Duodenal mucosa (tissue), 2 donors: Measurements from ENCODE around the gene CDK16.

Source experiments
- H3K27ac ChIP-seq: one replicate; pipeline ENCODE4 v1.7.0; 2013; ENCODE audit warnings: low read depth, low read length
- H3K27me3 ChIP-seq, 2 donors: one replicate each; pipeline ENCODE4 v1.7.0; 2013; ENCODE audit warnings: low read length in 2 of 2, control low read depth in 1 of 2; ENCODE audit not compliant: insufficient read depth in 2 of 2, control insufficient read depth in 1 of 2
- H3K36me3 ChIP-seq, 2 donors: one replicate each; pipeline ENCODE4 v1.7.0; 2013; ENCODE audit warnings: low read length in 2 of 2, control low read depth in 1 of 2; ENCODE audit not compliant: insufficient read depth in 2 of 2, control insufficient read depth in 1 of 2
- H3K4me1 ChIP-seq, 2 donors: one replicate each; pipeline ENCODE4 v1.7.0; 2013; ENCODE audit warnings: low read length in 2 of 2, control low read depth in 1 of 2; ENCODE audit not compliant: insufficient read depth in 2 of 2, control insufficient read depth in 1 of 2
- H3K4me3 ChIP-seq, 2 donors: one replicate each; pipeline ENCODE4 v1.7.0; 2013; ENCODE audit warnings: low read length in 2 of 2, low read depth in 1 of 2
- H3K9ac ChIP-seq, 2 donors: one replicate each; pipeline ENCODE4 v1.7.0; 2013; ENCODE audit warnings: low read length in 2 of 2, low read depth in 1 of 2
- H3K9me3 ChIP-seq, 2 donors: one replicate each; pipeline ENCODE4 v1.7.0; 2013; ENCODE audit warnings: low read length in 2 of 2, control low read depth in 1 of 2; ENCODE audit not compliant: control insufficient read depth in 1 of 2

Gene CDK16

DNA sequence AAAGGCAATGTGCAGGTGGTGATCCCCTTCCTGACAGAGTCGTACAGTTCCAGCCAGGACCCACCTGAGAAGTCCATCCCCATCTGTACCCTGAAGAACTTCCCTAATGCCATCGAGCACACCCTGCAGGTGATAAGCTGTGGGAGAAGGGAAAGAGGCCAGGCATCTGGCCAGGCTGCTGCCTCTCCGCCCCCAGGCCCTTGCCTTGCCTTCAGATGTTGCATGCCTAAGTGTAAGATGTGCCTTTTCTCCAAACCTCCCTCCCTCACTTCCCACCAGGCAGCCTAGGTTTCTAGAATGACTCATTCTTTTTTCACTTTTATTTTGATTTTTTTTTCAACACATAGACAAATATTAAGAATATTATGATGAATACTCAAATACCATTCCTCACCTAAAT, 12.2 kb upstream of the CDK16 start:
- Histone ChIP-seq H3K4me3 (no peak overlapping the region), H3K4me1 (no peaks in the 10 kb centered on the region), H3K9ac (no peak overlapping the region), H3K27me3 (no peaks in the 10 kb centered on the region), H3K9me3 (no peaks in the 10 kb centered on the region), H3K36me3 (peaks cover 42 to 84% of the 10 kb centered on the region in 2 donors), H3K27ac (no peak overlapping the region)

DNA sequence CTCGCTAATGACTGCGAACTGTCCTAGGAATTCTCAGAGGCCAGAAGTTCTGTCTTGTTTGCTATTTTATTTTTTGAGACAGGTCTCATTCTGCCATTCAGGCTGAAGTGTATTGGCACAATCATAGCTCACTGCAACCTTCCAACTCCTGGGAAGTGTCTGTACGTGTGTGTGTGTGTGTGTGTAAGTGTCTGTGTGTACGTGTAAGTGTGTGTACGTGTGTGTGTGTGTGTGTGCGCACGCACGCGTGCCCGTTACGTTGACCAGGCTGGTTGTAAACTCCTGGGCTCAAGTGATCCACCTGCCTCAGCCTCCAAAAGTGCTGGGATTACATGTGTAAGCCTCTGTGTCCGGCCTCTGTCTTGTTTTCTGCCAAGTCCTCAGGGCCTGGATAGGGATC, 10.4 kb upstream of the CDK16 start:
- Histone ChIP-seq H3K4me1 (no peaks in the 10 kb centered on the region), H3K9ac (no peak overlapping the region), H3K4me3 (no peak overlapping the region), H3K27ac (no peak overlapping the region), H3K36me3 (peaks cover 38 to 82% of the 10 kb centered on the region in 2 donors), H3K9me3 (no peaks in the 10 kb centered on the region), H3K27me3 (no peaks in the 10 kb centered on the region)

DNA sequence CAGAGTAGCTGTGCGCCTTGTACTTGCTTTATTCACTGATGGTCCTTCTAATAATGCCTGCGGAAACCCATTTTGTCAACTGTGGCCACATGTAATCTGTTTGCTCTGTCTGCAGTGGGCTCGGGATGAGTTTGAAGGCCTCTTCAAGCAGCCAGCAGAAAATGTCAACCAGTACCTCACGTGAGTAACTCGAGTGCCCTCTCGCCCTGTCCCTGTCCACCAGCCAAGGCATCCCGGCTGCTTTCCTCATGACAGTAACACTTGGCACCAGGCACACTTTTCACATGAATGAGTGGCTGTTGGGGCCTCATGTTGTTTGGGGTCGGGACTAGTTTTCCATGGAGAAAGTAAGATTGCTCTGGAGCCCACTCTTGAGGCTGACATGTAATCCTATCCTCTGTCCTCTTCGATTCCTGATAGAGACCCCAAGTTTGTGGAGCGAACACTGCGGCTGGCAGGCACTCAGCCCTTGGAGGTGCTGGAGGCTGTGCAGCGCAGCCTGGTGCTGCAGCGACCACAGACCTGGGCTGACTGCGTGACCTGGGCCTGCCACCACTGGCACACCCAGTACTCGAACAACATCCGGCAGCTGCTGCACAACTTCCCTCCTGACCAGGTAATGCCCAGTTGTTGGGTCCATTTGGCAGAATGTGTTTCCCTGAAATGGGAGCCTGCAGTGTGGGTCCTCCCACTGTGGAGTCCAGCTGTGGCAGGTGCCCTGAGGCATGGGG, 8.8 kb upstream of the CDK16 start:
- Histone ChIP-seq H3K4me3 (no peak overlapping the region), H3K4me1 (no peaks in the 10 kb centered on the region), H3K27ac (no peak overlapping the region), H3K27me3 (no peaks in the 10 kb centered on the region), H3K9me3 (no peaks in the 10 kb centered on the region), H3K36me3 (peaks cover 43 to 83% of the 10 kb centered on the region in 2 donors), H3K9ac (no peak overlapping the region)

DNA sequence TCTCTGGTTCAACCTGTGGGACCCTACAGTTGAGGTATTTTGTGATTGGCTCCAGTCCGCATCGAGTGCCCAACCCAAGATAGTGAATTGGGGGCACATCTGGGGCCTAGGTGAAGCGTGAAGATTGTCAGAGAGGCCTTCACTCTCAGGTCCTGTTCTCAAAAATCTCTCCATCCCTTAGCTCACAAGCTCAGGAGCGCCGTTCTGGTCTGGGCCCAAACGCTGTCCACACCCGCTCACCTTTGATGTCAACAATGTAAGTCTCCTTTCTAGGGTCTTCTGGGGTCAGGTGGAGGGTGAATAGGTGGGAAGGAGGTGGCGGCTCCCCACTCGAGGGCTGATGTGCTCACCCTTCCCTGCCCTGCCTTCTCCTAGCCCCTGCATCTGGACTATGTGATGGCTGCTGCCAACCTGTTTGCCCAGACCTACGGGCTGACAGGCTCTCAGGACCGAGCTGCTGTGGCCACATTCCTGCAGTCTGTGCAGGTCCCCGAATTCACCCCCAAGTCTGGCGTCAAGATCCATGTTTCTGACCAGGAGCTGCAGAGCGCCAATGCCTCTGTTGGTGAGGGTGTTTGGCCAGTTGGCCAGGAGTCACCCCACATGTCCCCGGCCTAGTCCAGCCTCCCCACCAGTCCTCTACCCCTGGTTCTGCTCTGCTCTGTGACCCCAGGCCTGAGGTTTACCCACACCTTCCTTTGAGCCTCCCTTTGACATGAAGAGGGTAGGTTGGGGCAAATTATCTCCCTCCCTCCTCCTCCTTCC, 7.6 kb upstream of the CDK16 start:
- Histone ChIP-seq H3K9ac (no peak overlapping the region), H3K27me3 (no peaks in the 10 kb centered on the region), H3K27ac (no peak overlapping the region), H3K36me3 (peaks cover 45 to 83% of the 10 kb centered on the region in 2 donors), H3K4me1 (no peaks in the 10 kb centered on the region), H3K9me3 (no peaks in the 10 kb centered on the region), H3K4me3 (no peak overlapping the region)

DNA sequence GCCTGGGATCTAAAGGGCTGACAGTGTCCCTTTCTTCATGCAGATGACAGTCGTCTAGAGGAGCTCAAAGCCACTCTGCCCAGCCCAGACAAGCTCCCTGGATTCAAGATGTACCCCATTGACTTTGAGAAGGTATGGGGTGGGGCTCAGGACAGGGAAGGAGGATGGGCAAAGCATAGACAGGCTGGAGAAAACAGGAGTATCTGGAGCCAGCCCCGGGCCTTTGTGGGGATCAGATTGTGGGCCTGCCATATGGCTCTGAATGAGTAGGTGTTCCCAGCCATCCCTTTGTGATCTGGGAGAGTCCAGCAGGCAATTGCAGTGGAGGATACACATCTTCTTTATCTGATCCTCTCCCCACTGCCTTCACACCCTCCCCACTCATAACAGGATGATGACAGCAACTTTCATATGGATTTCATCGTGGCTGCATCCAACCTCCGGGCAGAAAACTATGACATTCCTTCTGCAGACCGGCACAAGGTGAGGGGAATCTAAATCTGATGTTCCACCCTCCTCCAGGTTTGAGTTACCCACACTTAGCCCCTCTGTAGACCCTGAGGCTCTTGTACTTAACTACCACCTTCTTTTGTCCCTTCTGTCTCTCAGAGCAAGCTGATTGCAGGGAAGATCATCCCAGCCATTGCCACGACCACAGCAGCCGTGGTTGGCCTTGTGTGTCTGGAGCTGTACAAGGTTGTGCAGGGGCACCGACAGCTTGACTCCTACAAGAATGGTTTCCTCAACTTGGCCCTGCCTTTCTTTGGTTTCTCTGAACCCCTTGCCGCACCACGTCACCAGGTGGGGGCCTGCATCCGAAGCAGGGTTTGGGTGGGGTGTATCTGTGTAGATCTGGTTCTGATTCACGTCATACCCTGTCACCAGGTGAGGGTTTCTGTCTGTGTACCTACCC, 5.8 kb upstream of the CDK16 start:
- peaks cover 40 to 78% of the 10 kb centered on the region in 2 donors for H3K36me3 ChIP-seq
- no peak overlapping the region for H3K4me3 ChIP-seq
- H3K4me1 ChIP-seq = peaks cover 4 to 10% of the 10 kb centered on the region in 2 donors
- H3K27me3 ChIP-seq = no peaks in the 10 kb centered on the region
- no peak overlapping the region for H3K27ac ChIP-seq
- H3K9ac ChIP-seq = no peak overlapping the region
- no peaks in the 10 kb centered on the region for H3K9me3 ChIP-seq

DNA sequence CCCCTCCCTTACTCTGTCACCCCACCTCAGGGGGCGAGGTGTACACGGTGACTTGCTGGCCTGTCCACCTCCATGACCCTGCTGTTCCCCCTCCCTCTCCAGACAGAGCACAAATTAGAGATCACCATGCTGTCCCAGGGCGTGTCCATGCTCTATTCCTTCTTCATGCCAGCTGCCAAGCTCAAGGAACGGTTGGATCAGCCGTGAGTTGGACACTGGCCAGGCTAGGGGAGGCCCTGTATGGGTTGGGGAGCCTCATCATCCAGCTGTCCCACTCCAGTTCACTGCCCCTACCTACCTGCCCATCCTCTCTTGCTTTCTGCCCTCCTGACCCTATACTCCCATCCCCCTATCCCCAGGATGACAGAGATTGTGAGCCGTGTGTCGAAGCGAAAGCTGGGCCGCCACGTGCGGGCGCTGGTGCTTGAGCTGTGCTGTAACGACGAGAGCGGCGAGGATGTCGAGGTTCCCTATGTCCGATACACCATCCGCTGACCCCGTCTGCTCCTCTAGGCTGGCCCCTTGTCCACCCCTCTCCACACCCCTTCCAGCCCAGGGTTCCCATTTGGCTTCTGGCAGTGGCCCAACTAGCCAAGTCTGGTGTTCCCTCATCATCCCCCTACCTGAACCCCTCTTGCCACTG, 3.9 kb upstream of the CDK16 start:
- H3K4me3 ChIP-seq = no peak overlapping the region

DNA sequence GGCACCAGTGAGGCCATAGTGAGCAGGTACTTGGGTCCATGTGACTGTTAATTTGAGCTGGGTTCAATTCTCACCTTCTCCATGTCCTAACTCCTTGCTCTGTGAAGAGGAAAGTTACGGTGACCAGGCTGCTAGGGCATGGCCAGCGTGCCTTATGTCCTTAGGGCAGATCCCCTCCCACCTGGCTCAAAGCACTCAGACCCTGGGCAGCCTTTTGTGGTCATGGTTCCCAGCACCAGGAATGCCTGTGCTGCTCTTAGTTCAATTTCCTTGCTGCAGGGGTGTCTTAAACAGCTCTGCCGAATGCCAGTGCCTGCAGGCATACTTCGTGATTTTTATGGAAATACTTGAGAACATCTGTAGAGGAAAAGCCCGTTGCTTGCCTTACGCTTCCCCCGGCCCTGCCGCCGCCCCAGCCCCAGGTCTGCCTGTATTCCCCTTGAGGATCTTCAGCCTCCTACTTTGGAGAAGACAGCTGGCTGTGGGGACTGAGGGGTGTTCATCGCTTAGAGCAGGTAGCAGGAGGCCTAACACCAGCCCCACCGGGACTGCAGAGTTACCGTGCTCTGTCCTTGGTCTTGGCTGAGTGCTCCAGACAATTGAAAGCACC, 3.1 kb upstream of the CDK16 start:
- Histone ChIP-seq H3K27ac (no peak overlapping the region), H3K27me3 (no peaks in the 10 kb centered on the region), H3K4me1 (peaks cover 14 to 16% of the 10 kb centered on the region in 2 donors), H3K9me3 (no peaks in the 10 kb centered on the region), H3K4me3 (no peak overlapping the region), H3K36me3 (peaks cover 34 to 57% of the 10 kb centered on the region in 2 donors), H3K9ac (no peak overlapping the region)

More for the DNA sequence above, 3.9 kb upstream of the CDK16 start:
- H3K27ac ChIP-seq = no peak overlapping the region
- H3K36me3 ChIP-seq = peaks cover 40 to 65% of the 10 kb centered on the region in 2 donors
- H3K9me3 ChIP-seq = no peaks in the 10 kb centered on the region
- H3K4me1 ChIP-seq = peaks cover 6 to 10% of the 10 kb centered on the region in 2 donors
- no peak overlapping the region for H3K9ac ChIP-seq
- H3K27me3 ChIP-seq = no peaks in the 10 kb centered on the region

DNA sequence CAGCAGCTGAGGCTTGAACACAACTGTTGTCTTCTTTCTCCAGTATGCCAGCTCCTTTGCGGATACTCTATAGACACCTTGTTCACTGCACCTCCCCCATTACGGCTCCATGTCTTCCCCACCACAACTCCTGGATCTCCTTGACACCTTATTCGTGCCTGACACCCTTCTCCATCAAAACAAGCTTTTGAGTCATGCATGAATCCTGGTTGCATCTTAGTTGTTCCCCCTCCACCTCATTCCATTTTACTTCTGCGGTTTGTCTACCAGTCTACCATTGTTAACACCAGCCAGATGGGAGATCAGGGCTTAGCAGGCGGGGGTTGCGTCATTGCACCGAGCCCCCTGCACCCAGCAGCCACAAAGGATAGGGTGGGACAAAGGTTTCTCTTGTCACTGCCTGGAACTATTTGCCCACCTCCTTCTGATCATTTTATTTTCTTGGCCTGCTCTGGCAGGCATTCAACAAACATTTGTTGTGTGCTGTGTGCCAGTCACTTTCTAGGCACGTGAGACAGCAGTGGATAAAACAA, 2.0 kb upstream of the CDK16 start:
- Histone ChIP-seq H3K9ac (peak overlapping the region in 1 of 2 donors; percentile 56), H3K27ac (peak overlapping the region; percentile 75), H3K9me3 (no peaks in the 10 kb centered on the region), H3K4me3 (no peak overlapping the region), H3K36me3 (peaks cover 25 to 47% of the 10 kb centered on the region in 2 donors), H3K4me1 (peaks cover 22 to 23% of the 10 kb centered on the region in 2 donors), H3K27me3 (no peaks in the 10 kb centered on the region)
